Vagina (tissue), 2 donors: ENCODE data around the gene IVNS1ABP. TPM values are rescaled to one million over a fixed set of nuclear protein-coding genes. Genes with fewer than 3 reads are reported as not detected.

Source experiments
- DNase-seq, 2 donors: peaks; one replicate each; pipeline ENCODE4 v3.0.0-alpha.2; 2017; ENCODE audit errors: extremely low spot score in 2 of 2
- H3K27ac ChIP-seq: fragments of 200-600 bp; sonication (generic); one replicate; pipeline ENCODE4 v1.5.1; 2019
- H3K27me3 ChIP-seq: fragments of 200-600 bp; sonication (generic); one replicate; pipeline ENCODE4 v1.5.1; 2019
- H3K36me3 ChIP-seq, 2 donors: fragments of 200-600 bp; sonication (generic); one replicate each; pipeline ENCODE4 v1.5.1; 2017 to 2019
- H3K4me1 ChIP-seq: fragments of 200-600 bp; sonication (generic); one replicate; pipeline ENCODE4 v1.5.1; 2019
- H3K4me3 ChIP-seq, 2 donors: fragments of 200-600 bp; sonication (generic); 1 replicate in 1 of 2; 2 replicates in 1 of 2; pipeline ENCODE4 v1.5.1; 2016 to 2019
- H3K9me3 ChIP-seq: fragments of 200-600 bp; sonication (generic); one replicate; pipeline ENCODE4 v1.5.1; 2019
- POLR2A ChIP-seq, 2 donors: fragments of 450-650 bp; IDR thresholded peaks; one replicate each; pipeline ENCODE4 v1.6.1; 2017; ENCODE audit warnings: antibody characterized with exemption in 2 of 2, mild to moderate bottlenecking in 2 of 2, moderate library complexity in 2 of 2
- POLR2AphosphoS5 ChIP-seq, 2 donors: sonication (generic); formaldehyde crosslinking; IDR thresholded peaks; one replicate each; pipeline ENCODE4 v1.9.0; 2017; ENCODE audit warnings: antibody characterized with exemption in 2 of 2, mild to moderate bottlenecking in 2 of 2, low read depth in 1 of 2; ENCODE audit not compliant: insufficient read depth in 1 of 2
- intact Hi-C: fragments of 100-400 bp; cut with DNase I; formaldehyde crosslinking; loops from one replicate; pipeline ENCODE4 v1.15.1; 2023
- total RNA-seq: library from RNA; depleted of rRNA; stranded (reverse); fragments of >200 nt; gene quantifications from one replicate; pipeline ENCODE4 v1.2.3, GENCODE V29; 2016
- TF ChIP-seq, protein P1 (sequence below), 3 experiments: fragments of 450-650 bp in 2 of 3; fragments of 200-600 bp in 1 of 3; sonication (generic) in 1 of 3; IDR thresholded peaks; one replicate each; pipeline ENCODE4 v1.5.1; 2017 to 2019; ENCODE audit warnings: antibody characterized with exemption in 3 of 3, mild to moderate bottlenecking in 2 of 3, moderate library complexity in 2 of 3

The IVNS1ABP gene
- total RNA-seq, 1 donor from 2014 or later: 125 TPM

DNA sequence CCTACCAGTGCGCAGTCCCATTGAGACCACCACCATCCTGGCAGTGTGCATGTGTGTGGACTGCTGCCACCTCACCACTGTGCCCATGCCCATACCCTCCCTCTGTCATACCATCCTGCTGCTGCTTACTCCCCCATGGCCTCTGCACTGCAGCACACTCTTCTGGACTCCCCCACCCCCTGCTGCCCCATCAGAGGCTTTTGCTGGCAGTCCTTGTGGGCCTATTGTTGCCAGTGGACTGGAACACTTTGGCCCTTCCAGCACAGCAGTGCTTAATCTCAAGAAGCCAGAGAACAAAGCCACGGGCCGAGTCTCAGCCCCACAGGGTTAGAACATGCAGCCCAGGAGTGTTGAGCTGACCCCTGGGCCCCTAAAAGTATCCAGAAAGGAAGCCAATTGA is 41.9 kb upstream of the IVNS1ABP start:
- Histone ChIP-seq H3K9me3 (no peaks in the 10 kb centered on the region), H3K36me3 (no peaks in the 10 kb centered on the region), H3K27ac (no peak overlapping the region), H3K27me3 (no peaks in the 10 kb centered on the region), H3K4me3 (no peak overlapping the region), H3K4me1 (no peaks in the 10 kb centered on the region)
- DNase-seq: no peak
- TF ChIP-seq POLR2AphosphoS5 (IDR thresholded peaks at IDR 0.05; ENCODE audit: insufficient read depth in 1 of 2, low read depth in 1 of 2) (no peak), POLR2A (IDR thresholded peaks at IDR 0.05) (no peak)
- TF ChIP-seq, protein P1, sequence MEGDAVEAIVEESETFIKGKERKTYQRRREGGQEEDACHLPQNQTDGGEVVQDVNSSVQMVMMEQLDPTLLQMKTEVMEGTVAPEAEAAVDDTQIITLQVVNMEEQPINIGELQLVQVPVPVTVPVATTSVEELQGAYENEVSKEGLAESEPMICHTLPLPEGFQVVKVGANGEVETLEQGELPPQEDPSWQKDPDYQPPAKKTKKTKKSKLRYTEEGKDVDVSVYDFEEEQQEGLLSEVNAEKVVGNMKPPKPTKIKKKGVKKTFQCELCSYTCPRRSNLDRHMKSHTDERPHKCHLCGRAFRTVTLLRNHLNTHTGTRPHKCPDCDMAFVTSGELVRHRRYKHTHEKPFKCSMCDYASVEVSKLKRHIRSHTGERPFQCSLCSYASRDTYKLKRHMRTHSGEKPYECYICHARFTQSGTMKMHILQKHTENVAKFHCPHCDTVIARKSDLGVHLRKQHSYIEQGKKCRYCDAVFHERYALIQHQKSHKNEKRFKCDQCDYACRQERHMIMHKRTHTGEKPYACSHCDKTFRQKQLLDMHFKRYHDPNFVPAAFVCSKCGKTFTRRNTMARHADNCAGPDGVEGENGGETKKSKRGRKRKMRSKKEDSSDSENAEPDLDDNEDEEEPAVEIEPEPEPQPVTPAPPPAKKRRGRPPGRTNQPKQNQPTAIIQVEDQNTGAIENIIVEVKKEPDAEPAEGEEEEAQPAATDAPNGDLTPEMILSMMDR (IDR thresholded peaks at IDR 0.05): no peak
- intact Hi-C loops: no loop called here

DNA sequence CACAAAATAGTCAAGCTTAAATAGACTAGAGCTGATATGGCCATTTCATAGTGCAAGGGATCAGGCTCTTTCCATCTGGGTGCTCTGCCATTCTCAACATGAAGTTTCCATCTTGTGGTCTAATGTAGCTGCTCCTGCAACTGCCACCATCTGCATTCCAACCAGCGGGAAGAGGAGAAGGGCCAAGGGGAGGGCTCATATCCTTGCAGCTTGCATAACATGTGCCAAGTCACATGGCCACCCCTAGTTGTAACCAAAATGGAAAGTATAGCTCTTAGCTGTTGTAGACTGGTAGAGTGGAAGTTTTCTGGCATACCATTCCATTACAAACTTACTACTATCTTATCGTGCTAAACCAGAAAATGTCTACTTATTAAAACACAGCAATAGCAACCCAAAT is 38.9 kb upstream of the IVNS1ABP start:
- H3K4me3 ChIP-seq: no peak overlapping the region
- intact Hi-C loops: no loop called here

DNA sequence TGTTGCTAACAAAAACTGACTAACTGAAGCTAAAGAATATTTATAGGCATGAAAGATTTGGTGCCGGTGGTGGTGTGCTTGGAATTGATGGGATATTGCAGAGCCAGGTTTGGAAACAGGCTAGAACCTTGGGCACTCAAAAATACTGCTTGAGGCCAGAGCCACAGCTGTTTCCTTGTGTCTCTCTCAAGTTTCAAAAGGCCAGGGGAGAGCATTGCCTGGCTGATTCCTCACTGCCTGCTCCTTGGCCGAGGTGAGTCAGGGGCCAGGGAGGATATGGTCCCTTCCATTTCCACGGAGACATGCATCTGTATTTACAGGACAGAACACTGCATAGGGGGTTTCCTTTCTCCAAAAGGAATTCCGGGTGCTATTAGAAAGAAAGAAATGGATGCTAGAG is 36.1 kb upstream of the IVNS1ABP start:
- no peaks in the 10 kb centered on the region for H3K9me3 ChIP-seq
- H3K27me3 ChIP-seq: no peaks in the 10 kb centered on the region
- intact Hi-C loops: no loop called here
- no peaks in the 10 kb centered on the region for H3K36me3 ChIP-seq
- DNase-seq: no peak
- H3K4me1 ChIP-seq: no peaks in the 10 kb centered on the region
- H3K27ac ChIP-seq: no peak overlapping the region
- no peak for TF ChIP-seq POLR2AphosphoS5 (IDR thresholded peaks at IDR 0.05; ENCODE audit: insufficient read depth in 1 of 2, low read depth in 1 of 2)
- TF ChIP-seq, protein P1 (IDR thresholded peaks at IDR 0.05): no peak
- TF ChIP-seq POLR2A (IDR thresholded peaks at IDR 0.05): no peak
- H3K4me3 ChIP-seq: no peak overlapping the region

More for the DNA sequence above, 38.9 kb upstream of the IVNS1ABP start:
- Histone ChIP-seq H3K9me3 (no peaks in the 10 kb centered on the region), H3K27me3 (no peaks in the 10 kb centered on the region), H3K36me3 (no peaks in the 10 kb centered on the region), H3K4me1 (no peaks in the 10 kb centered on the region), H3K27ac (no peak overlapping the region)
- TF ChIP-seq, protein P1 (IDR thresholded peaks at IDR 0.05): no peak
- no peak for DNase-seq

DNA sequence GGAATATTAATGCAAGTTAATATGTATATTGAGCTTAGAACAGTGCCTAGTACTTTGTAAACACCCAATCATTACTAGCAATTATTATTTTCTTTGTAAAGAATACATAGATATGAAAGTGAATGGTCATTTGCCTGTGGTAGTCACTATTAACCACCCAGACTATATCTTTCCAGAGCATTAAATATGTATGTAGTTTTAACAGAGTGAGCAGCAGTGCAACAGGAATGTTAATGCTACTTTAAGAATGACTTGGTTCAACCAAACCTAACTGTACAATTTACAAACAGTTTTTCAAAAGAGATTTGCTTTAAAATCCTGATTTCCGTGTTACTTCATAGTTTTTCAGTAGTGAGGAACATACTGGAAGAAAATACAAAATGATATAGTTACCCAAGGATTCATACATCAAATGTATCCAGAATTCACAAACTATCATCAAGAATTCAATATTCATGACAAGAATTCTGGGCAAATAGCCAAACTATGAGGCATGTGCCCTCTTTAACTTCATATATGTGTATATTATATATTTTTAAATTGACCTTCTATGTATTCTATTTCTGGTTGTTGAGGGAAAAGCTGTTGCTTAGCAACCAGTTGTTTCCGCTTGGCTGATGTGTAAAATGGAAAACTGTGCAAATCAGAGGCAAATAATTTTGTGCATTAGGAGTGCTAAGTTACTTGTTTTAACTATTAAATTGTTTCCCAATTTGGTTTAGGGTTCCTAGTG is 34.9 kb upstream of the IVNS1ABP start:
- no peak for DNase-seq
- Histone ChIP-seq H3K27me3 (no peaks in the 10 kb centered on the region), H3K4me1 (no peaks in the 10 kb centered on the region), H3K36me3 (no peaks in the 10 kb centered on the region), H3K27ac (no peak overlapping the region), H3K9me3 (no peaks in the 10 kb centered on the region), H3K4me3 (no peak overlapping the region)
- TF ChIP-seq POLR2A (IDR thresholded peaks at IDR 0.05): no peak
- TF ChIP-seq, protein P1 (IDR thresholded peaks at IDR 0.05): no peak
- no peak for TF ChIP-seq POLR2AphosphoS5 (IDR thresholded peaks at IDR 0.05; ENCODE audit: insufficient read depth in 1 of 2, low read depth in 1 of 2)
- intact Hi-C loops: no loop called here

DNA sequence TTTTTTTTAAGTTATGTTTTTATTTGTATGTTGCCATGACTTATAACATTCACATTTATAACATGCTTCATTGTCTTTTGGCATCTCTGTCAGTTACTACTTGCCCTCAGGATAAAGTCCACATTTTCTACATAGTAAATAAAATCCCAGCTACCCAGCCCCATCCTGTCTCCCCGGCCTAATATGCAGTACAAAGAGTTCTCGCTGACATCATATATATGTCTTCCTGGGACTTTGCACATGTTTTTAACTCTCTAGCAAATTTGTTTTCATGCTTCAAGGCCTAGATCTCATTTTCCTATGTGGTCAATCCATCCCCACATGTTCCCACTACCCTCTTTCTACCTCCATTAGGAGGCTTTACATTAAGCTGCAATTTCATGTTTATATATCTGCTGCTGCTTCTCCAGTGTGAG is 33.0 kb upstream of the IVNS1ABP start:
- H3K36me3 ChIP-seq: no peaks in the 10 kb centered on the region
- no peaks in the 10 kb centered on the region for H3K9me3 ChIP-seq
- TF ChIP-seq, protein P1 (IDR thresholded peaks at IDR 0.05): no peak
- no peak for TF ChIP-seq POLR2AphosphoS5 (IDR thresholded peaks at IDR 0.05; ENCODE audit: insufficient read depth in 1 of 2, low read depth in 1 of 2)
- no peak overlapping the region for H3K27ac ChIP-seq
- H3K4me3 ChIP-seq: no peak overlapping the region
- DNase-seq: no peak
- H3K27me3 ChIP-seq: no peaks in the 10 kb centered on the region
- intact Hi-C loops: no loop called here
- H3K4me1 ChIP-seq: no peaks in the 10 kb centered on the region
